ENCODE measurements around the gene MYOG. TPM values are rescaled to one million over a fixed set of nuclear protein-coding genes. Genes with fewer than 3 reads are reported as not detected.

MYOG gene
- total RNA-seq, 4 donors from 2014 or later = not detected

- no peak for TF ChIP-seq CTCF (IDR thresholded peaks at IDR 0.05)
- TF ChIP-seq POLR2A (IDR thresholded peaks at IDR 0.05) = no peak
- Histone ChIP-seq H3K36me3 (no peaks in the 10 kb centered on the region), H3K4me3 (no peak overlapping the region), H3K27ac (no peak overlapping the region), H3K9me3 (no peaks in the 10 kb centered on the region), H3K4me1 (no peaks in the 10 kb centered on the region), H3K27me3 (no peaks in the 10 kb centered on the region)
- no peak for DNase-seq
These were observed 51.2 kb downstream of the MYOG start for GRCh38 chr1:203034422-203035110.

GRCh38 chr1:203033917-203034316 is 51.9 kb downstream of the MYOG start:
- no peaks in the 10 kb centered on the region for H3K4me1 ChIP-seq
- H3K27ac ChIP-seq = no peak overlapping the region
- no peak for TF ChIP-seq CTCF (IDR thresholded peaks at IDR 0.05)
- TF ChIP-seq POLR2A (IDR thresholded peaks at IDR 0.05) = no peak
- no peaks in the 10 kb centered on the region for H3K36me3 ChIP-seq
- no peak for DNase-seq
- H3K4me3 ChIP-seq = no peak overlapping the region
- H3K27me3 ChIP-seq = no peaks in the 10 kb centered on the region
- H3K9me3 ChIP-seq = no peaks in the 10 kb centered on the region

GRCh38 chr1:203033287-203033686 is 52.5 kb downstream of the MYOG start:
- no peak overlapping the region for H3K4me3 ChIP-seq
- no peaks in the 10 kb centered on the region for H3K36me3 ChIP-seq
- H3K4me1 ChIP-seq = no peaks in the 10 kb centered on the region
- no peaks in the 10 kb centered on the region for H3K27me3 ChIP-seq
- no peak overlapping the region for H3K27ac ChIP-seq
- TF ChIP-seq POLR2A (IDR thresholded peaks at IDR 0.05) (no peak), CTCF (IDR thresholded peaks at IDR 0.05) (no peak)
- no peak for DNase-seq
- H3K9me3 ChIP-seq = no peaks in the 10 kb centered on the region

Other genes starting within 250 kb of the MYOG start
- 10 to 100 TPM in 1 of 4 donors, 1 to 10 TPM in 3; 5.8 to 13.0 (median 8.0) TPM for gene RABIF, start 196.9 kb downstream of the MYOG start, total RNA-seq
- 10 to 100 TPM; 15.9 to 22.9 (median 18.4) TPM for gene KLHL12, start 158.8 kb downstream of the MYOG start, total RNA-seq
- 10 to 100 TPM; 33.8 to 80.8 (median 66.9) TPM for gene ADIPOR1, start 127.7 kb downstream of the MYOG start, total RNA-seq
- 10 to 100 TPM; 11.6 to 20.8 (median 18.1) TPM for gene CYB5R1, start 118.8 kb downstream of the MYOG start, total RNA-seq
- 10 to 100 TPM; 65.4 to 91.6 (median 80.4) TPM for gene TMEM183A, start 78.6 kb downstream of the MYOG start, total RNA-seq
- 1 to 10 TPM in 2 of 4 donors, under 1 TPM in 1, not detected in 1; 0.54 to 1.8 (median 1.7) TPM for gene PPFIA4, start 59.5 kb downstream of the MYOG start, total RNA-seq
- 1 to 10 TPM in 1 of 4 donors, not detected in 3; 1.5 TPM for gene ADORA1, start 41.7 kb upstream of the MYOG start, total RNA-seq
- not detected for gene MYBPH, start 89.8 kb upstream of the MYOG start, total RNA-seq
- gene CHI3L1, start 100.7 kb upstream of the MYOG start, total RNA-seq = 1 to 10 TPM in 2 of 4 donors, not detected in 2; 1.9 to 2.5 TPM
- 1 to 10 TPM in 1 of 4 donors, under 1 TPM in 1, not detected in 2; 0.67 to 4.1 TPM for gene CHIT1, start 143.7 kb upstream of the MYOG start, total RNA-seq
- gene BTG2, start 219.5 kb upstream of the MYOG start, total RNA-seq = 100 to 1,000 TPM in 1 of 4 donors, 10 to 100 TPM in 3; 45.0 to 129 (median 58.8) TPM